ENCODE data around the gene KLHDC10. TPM values are rescaled to one million over a fixed set of nuclear protein-coding genes. Genes with fewer than 3 reads are reported as not detected.

The KLHDC10 gene
- total RNA-seq, 1 experiment from 2014 or later: 37.5 TPM

DNA sequence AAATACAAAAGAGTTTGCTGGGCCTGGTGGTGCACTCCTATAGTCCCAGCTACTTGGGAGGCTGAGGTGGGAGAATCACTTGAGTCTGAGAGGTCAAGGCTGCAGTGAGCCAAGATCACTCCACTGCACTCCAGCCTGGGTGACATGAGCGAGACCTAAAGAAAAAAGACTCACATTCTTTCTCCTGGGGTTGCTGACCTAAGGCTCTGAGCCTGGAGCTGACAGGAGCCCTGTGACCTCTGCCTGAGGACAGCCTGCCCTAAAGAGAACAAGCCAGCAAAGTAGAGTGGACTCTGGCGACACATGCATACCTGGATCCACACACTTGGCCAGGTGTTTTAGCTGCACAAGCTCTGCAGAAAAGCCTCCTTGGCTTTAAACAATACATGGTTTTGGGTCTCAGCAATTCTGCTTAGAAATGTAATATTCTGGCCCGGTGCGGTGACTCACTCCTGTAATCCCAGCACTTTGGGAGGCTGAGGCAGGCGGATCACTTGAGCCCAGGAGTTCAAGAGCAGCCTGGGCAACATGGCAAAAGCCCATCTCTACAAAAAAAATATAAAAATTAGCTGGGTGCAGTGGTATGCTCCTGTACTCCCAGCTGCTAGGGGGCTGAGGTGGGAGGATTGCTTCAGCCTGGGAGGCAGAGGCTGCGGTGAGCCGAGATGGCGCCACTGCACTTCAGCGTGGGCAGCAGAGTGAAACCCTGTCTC, 76.5 kb downstream of the KLHDC10 start:
- Histone ChIP-seq H3K4me1 (ENCODE audit: insufficient read depth, low read length, poor library complexity, severe bottlenecking) (no peaks in the 10 kb centered on the region), H3K36me3 (ENCODE audit: insufficient read depth, low read length, poor library complexity, severe bottlenecking) (no peaks in the 10 kb centered on the region), H3K27me3 (replicated peaks; ENCODE audit: insufficient read depth, low read depth, low read length, poor library complexity) (no peaks in the 10 kb centered on the region), H3K4me3 (ENCODE audit: low read depth, low read length, poor library complexity, severe bottlenecking) (no peak overlapping the region), H3K9me3 (ENCODE audit: low read depth, low read length, poor library complexity, severe bottlenecking) (no peaks in the 10 kb centered on the region), H3K27ac (ENCODE audit: low read depth, low read length, poor library complexity, severe bottlenecking) (no peak overlapping the region)
- intact Hi-C loops (cut with micrococcal nuclease; ENCODE audit: unreplicated experiment): no loop called here
- no TSS peak for BruUV-seq (replicated peaks)
- CTCF ChIA-PET: interaction anchor here (1.1 kb wide), 1 partner anchor 45 kb away, joined by 5 read pairs; no protein-coding TSS in a partner anchor
- POLR2A ChIA-PET (ENCODE audit: low non-redundant PET): no interaction called here
- TF ChIP-seq EZH2 (IDR thresholded peaks at IDR 0.05; ENCODE audit: borderline replicate concordance, low read depth, low read length, poor library complexity, severe bottlenecking) (no peak), CTCF (conservative IDR thresholded peaks at IDR 0.05; ENCODE audit: low read depth, low read length) (no peak)
- DNase-seq (ENCODE audit: low spot score): no peak

DNA sequence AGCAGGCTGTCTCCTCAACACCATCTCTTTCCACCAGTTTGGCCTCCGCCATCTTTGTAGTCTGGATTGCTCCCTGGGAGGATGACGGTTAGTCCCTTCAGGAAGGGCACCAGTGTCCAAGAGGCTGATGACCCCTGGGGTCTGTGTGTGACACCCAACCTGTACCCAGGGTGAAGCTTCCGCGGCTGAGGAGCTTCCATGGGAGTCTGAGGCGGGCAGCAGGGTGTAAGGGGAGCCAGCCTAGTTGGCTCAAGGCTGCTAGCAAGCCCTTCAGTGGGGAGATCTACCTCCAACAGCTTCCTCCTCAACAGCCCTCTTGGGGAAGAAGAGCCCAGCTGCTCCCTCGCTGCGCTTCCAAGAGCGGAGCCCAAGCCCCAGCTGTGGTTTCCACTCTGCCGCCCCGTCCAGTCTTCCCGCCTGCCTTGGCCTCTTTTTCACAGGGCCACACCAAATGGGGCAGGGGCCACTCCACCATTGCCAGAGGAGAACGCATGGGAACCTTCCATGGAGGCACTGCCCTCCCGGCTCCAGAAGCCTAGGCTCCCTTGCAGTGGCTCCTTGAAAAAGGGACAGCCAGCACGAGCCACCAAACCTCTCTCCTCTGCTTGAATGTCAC, 77.5 kb downstream of the KLHDC10 start:
- no peaks in the 10 kb centered on the region for H3K27me3 ChIP-seq (replicated peaks; ENCODE audit: insufficient read depth, low read depth, low read length, poor library complexity)
- DNase-seq (ENCODE audit: low spot score): no peak
- TF ChIP-seq CTCF (conservative IDR thresholded peaks at IDR 0.05; ENCODE audit: low read depth, low read length) (no peak), EZH2 (IDR thresholded peaks at IDR 0.05; ENCODE audit: borderline replicate concordance, low read depth, low read length, poor library complexity, severe bottlenecking) (no peak)

GRCh38 chr7:130148561-130148960, 78.2 kb downstream of the KLHDC10 start:
- Histone ChIP-seq H3K9me3 (ENCODE audit: low read depth, low read length, poor library complexity, severe bottlenecking) (no peaks in the 10 kb centered on the region), H3K4me3 (ENCODE audit: low read depth, low read length, poor library complexity, severe bottlenecking) (no peak overlapping the region), H3K36me3 (ENCODE audit: insufficient read depth, low read length, poor library complexity, severe bottlenecking) (no peaks in the 10 kb centered on the region), H3K4me1 (ENCODE audit: insufficient read depth, low read length, poor library complexity, severe bottlenecking) (no peaks in the 10 kb centered on the region), H3K27ac (ENCODE audit: low read depth, low read length, poor library complexity, severe bottlenecking) (no peak overlapping the region), H3K27me3 (replicated peaks; ENCODE audit: insufficient read depth, low read depth, low read length, poor library complexity) (no peaks in the 10 kb centered on the region)
- no TSS peak for BruUV-seq (replicated peaks)
- TF ChIP-seq EZH2 (IDR thresholded peaks at IDR 0.05; ENCODE audit: borderline replicate concordance, low read depth, low read length, poor library complexity, severe bottlenecking) (no peak), CTCF (conservative IDR thresholded peaks at IDR 0.05; ENCODE audit: low read depth, low read length) (no peak)
- CTCF ChIA-PET: interaction anchor here (0.5 kb wide), 1 partner anchor 545 kb away, joined by 4 read pairs; no protein-coding TSS in a partner anchor
- POLR2A ChIA-PET (ENCODE audit: low non-redundant PET): no interaction called here
- intact Hi-C loops (cut with micrococcal nuclease; ENCODE audit: unreplicated experiment): no loop called here
- DNase-seq (ENCODE audit: low spot score): no peak

More for the DNA sequence above, 77.5 kb downstream of the KLHDC10 start:
- Histone ChIP-seq H3K4me1 (ENCODE audit: insufficient read depth, low read length, poor library complexity, severe bottlenecking) (no peaks in the 10 kb centered on the region), H3K9me3 (ENCODE audit: low read depth, low read length, poor library complexity, severe bottlenecking) (no peaks in the 10 kb centered on the region), H3K4me3 (ENCODE audit: low read depth, low read length, poor library complexity, severe bottlenecking) (no peak overlapping the region), H3K27ac (ENCODE audit: low read depth, low read length, poor library complexity, severe bottlenecking) (no peak overlapping the region), H3K36me3 (ENCODE audit: insufficient read depth, low read length, poor library complexity, severe bottlenecking) (no peaks in the 10 kb centered on the region)
- ChIA-PET POLR2A (ENCODE audit: low non-redundant PET) (no interaction called here), CTCF (no interaction called here)
- intact Hi-C loops (cut with micrococcal nuclease; ENCODE audit: unreplicated experiment): no loop called here
- no TSS peak for BruUV-seq (replicated peaks)
